Mammary epithelial cell (primary cell): ENCODE measurements around the gene TCF12.

ENCODE experiments used
- EZH2 ChIP-seq: IDR thresholded peaks from 2 replicates; pipeline ENCODE4 v1.6.1; 2012; ENCODE audit warnings: low read length, inconsistent platforms, borderline replicate concordance
- TF ChIP-seq, protein P1 (sequence below), 2 donors: IDR thresholded peaks in 1 of 2; conservative IDR thresholded peaks in 1 of 2; 2 replicates each; pipeline ENCODE4 v1.5.1; 2011 to 2012; ENCODE audit warnings: inconsistent platforms in 2 of 2, low read length in 2 of 2, mild to moderate bottlenecking in 2 of 2, control low read depth in 1 of 2, low read depth in 1 of 2; ENCODE audit not compliant: insufficient read depth in 1 of 2; ENCODE audit errors: extremely low read depth in 1 of 2

- TF ChIP-seq, protein P1, sequence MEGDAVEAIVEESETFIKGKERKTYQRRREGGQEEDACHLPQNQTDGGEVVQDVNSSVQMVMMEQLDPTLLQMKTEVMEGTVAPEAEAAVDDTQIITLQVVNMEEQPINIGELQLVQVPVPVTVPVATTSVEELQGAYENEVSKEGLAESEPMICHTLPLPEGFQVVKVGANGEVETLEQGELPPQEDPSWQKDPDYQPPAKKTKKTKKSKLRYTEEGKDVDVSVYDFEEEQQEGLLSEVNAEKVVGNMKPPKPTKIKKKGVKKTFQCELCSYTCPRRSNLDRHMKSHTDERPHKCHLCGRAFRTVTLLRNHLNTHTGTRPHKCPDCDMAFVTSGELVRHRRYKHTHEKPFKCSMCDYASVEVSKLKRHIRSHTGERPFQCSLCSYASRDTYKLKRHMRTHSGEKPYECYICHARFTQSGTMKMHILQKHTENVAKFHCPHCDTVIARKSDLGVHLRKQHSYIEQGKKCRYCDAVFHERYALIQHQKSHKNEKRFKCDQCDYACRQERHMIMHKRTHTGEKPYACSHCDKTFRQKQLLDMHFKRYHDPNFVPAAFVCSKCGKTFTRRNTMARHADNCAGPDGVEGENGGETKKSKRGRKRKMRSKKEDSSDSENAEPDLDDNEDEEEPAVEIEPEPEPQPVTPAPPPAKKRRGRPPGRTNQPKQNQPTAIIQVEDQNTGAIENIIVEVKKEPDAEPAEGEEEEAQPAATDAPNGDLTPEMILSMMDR (conservative IDR thresholded peaks at IDR 0.05 in 1 of 2, IDR thresholded peaks at IDR 0.05 in 1 of 2; ENCODE audit: extremely low read depth in 1 of 2, insufficient read depth in 1 of 2, low read depth in 1 of 2, low read length in 2 of 2) = no peak
- TF ChIP-seq EZH2 = no peak
Measured at GRCh38 chr15:57061281-57061680, 142.8 kb downstream of the TCF12 start.
